Measurements from ENCODE around the gene ETV7.

Gene ETV7

GRCh38 chr6:36318690-36319435, 68.6 kb downstream of the ETV7 start:
- DNase-seq = no peak

- no peak for DNase-seq
These were observed 69.8 kb downstream of the ETV7 start for GRCh38 chr6:36317623-36318022.
